SK-MEL-5 (cell line): Measurements from ENCODE around the gene GLP2R. TPM values are rescaled to one million over a fixed set of nuclear protein-coding genes. Genes with fewer than 3 reads are reported as not detected.
A peak's percentile ranks its signal among the peaks of the same experiment; 100 is the strongest.

Experiments
- DNase-seq: peaks from one replicate; pipeline ENCODE4 v3.0.0-alpha.2; 2016; ENCODE audit warnings: low read depth, low spot score
- in situ Hi-C: cut with HindIII; loops from 2 replicates; pipeline ENCODE4 v1.10.0; 2016; ENCODE audit warnings: low sequenced_read_pairs, high pct_unique_total_duplicates, low pct_unique_long_range_greater_than_20kb
- total RNA-seq: library from RNA; depleted of rRNA; stranded (reverse); fragments of >200 nt; shearing (Covaris generic); gene quantifications from 2 replicates; pipeline ENCODE4 v1.2.3, GENCODE V29; 2014; rRNA removed

Gene GLP2R
- total RNA-seq, 1 experiment from 2014 or later, result not detected

GRCh38 chr17:9926150-9926804 is 100.6 kb downstream of the GLP2R start:
- in situ Hi-C loops, result no loop called here
- DNase-seq, result no peak

GRCh38 chr17:9928601-9929333 is 103.0 kb downstream of the GLP2R start:
- DNase-seq, result peak; percentile 56
- in situ Hi-C loops, result no loop called here

DNA sequence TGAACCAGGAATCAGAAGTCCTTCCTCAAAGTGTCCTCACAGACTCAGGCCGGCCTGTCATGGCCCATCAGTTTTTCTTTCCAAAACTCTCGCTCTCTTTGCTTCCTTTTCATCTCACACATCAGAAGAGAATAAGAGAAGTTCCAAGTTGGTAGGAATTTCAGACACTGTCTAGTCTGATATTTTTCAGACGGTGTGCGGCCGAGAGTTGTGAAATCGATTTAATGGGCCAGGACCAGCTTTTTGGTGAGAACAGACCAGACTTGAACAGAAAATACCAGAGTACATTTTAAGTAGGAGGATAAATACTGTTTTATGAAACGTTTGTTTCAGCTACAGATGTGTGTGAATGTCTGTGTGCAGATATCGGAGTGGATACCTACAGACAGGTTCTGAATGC is 104.1 kb downstream of the GLP2R start:
- in situ Hi-C loops, result no loop called here
- DNase-seq, result no peak

DNA sequence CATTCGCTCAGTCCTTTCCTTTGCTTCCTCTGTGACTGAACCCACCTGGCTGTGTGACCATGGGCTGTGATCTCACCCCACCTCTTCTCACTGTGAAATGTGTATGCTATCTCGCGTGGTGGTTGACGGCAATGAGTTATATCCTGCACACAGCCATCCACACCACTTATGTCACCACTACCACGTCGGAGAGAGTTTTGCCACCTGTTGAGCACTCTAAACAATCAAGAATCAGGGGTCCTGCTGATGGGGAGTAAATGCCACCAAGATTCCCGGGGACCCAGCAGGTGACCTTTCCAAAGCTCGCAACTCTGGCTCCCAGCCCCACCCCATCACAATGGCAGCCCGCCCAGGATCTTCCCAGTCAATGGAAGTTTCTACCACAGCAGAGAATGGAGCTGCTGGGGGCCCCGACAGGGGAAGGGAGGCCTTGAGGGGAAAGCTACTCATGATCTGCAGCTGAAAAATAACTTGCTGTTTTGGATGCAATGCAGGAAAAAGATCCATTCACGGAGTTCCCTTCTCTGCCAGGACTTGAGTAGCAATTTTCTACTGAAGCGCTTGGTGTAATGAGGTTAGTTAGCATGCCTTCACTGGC is 105.5 kb downstream of the GLP2R start:
- DNase-seq, result no peak
- in situ Hi-C loops, result no loop called here

DNA sequence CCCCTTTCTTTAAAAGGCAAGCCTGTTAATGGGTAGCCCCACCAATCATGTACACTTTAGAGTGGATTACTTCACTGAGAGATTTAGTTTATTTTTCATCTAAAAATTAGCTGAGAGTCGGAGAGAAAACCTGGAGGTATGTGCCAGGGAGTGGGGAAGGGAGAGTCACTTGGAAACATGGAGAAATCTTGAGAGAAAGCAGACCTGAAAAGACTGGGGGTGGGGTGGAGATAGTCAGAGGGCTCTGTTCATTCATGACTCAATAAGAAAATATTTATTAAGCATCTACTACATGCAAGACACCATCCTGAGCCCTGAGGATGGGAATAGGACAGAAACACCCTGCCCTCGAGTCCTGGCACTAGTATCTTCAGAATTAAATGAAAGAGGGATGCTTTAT is 106.8 kb downstream of the GLP2R start:
- no peak for DNase-seq
- in situ Hi-C loops, result no loop called here

GRCh38 chr17:9934331-9934730 is 108.6 kb downstream of the GLP2R start:
- no peak for DNase-seq
- in situ Hi-C loops, result no loop called here

DNA sequence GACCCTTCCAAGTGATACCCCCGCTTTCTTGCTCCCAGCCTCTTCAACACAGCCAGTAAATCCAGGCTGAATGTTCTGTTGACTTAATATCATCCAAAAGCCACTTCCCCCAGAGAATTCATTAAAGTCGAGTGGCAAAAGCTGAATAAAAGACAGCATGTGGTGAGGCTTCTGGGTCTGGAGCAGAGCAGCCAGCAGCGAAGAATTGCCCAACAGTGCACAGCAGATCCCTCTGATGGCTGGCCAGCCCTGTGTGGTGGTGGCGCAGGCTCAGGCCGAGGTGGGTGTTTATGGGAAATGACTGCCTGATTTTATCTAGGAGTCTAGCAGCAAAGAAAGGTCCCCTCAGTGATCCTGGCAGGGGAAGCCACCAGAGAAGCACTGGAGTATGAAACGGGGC is 109.7 kb downstream of the GLP2R start:
- in situ Hi-C loops, result no loop called here
- DNase-seq, result no peak

DNA sequence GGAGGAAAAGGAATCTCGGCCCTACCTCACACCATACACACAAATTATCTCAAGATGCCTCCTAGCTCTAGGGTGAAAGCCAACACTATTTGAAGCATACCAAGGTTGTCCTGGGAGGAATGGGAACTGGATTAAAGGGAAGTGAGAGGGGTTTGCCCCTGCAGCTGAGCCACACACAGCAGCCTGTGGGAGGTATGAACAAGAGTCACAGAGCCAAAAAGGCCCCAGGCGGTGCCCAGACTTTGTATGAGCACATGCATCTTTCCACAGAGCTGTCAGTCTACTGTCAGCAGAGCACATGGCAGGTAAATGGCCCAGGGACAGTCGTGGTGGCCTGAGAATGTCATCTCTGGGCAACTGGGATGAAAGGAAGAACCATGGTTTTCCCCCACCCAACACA is 110.4 kb downstream of the GLP2R start:
- in situ Hi-C loops, result no loop called here
- DNase-seq, result no peak

GRCh38 chr17:9937241-9937761 is 111.6 kb downstream of the GLP2R start:
- in situ Hi-C loops, result no loop called here

GRCh38 chr17:9937901-9938300 is 112.2 kb downstream of the GLP2R start:
- no peak for DNase-seq
- in situ Hi-C loops, result no loop called here

More at GRCh38 chr17:9937241-9937761, 111.6 kb downstream of the GLP2R start:
- DNase-seq, result no peak

- in situ Hi-C loops, result no loop called here
- no peak for DNase-seq
Observed at GRCh38 chr17:9938764-9939163, 113.0 kb downstream of the GLP2R start.

- in situ Hi-C loops, result no loop called here
- DNase-seq, result no peak
Observed at GRCh38 chr17:9940841-9941240, 115.1 kb downstream of the GLP2R start.

- in situ Hi-C loops, result no loop called here
- DNase-seq, result no peak
Observed at GRCh38 chr17:9941305-9941704, 115.6 kb downstream of the GLP2R start.

Other genes starting within 250 kb of the GLP2R start
- gene CFAP52, start 249.3 kb upstream of the GLP2R start, total RNA-seq, result not detected in 2 replicates
- 0.29 and 0.63 TPM in 2 replicates for gene USP43, start 180.4 kb upstream of the GLP2R start, total RNA-seq
- not detected in 2 replicates for gene DHRS7C, start 34.3 kb upstream of the GLP2R start, total RNA-seq
- gene GSG1L2, start 3.8 kb upstream of the GLP2R start, total RNA-seq, result not detected in 2 replicates
- not detected in 2 replicates for gene RCVRN, start 79.3 kb downstream of the GLP2R start, total RNA-seq